Ishikawa (cell line): Measurements from ENCODE around the gene SBK3.

Experiments
- CEBPB ChIP-seq: IDR thresholded peaks from 2 replicates; pipeline ENCODE4 v1.6.1; 2012
- CREB1 ChIP-seq: IDR thresholded peaks from 2 replicates; pipeline ENCODE4 v1.6.1; 2012; ENCODE audit warnings: low read depth
- EGR1 ChIP-seq: IDR thresholded peaks from 2 replicates; pipeline ENCODE4 v1.6.1; 2012
- MAX ChIP-seq: IDR thresholded peaks from 2 replicates; pipeline ENCODE4 v1.6.1; 2012
- RAD21 ChIP-seq: IDR thresholded peaks from 2 replicates; pipeline ENCODE4 v1.6.1; 2012; ENCODE audit warnings: low read depth
- REST ChIP-seq: IDR thresholded peaks from 2 replicates; pipeline ENCODE4 v1.6.1; 2012; ENCODE audit warnings: low read depth, mild to moderate bottlenecking
- TAF1 ChIP-seq: IDR thresholded peaks from 2 replicates; pipeline ENCODE4 v1.6.1; 2012; ENCODE audit warnings: low read depth, mild to moderate bottlenecking

- TF ChIP-seq TAF1: no peak
- no peak for TF ChIP-seq MAX
- no peak for TF ChIP-seq EGR1
- no peak for TF ChIP-seq CREB1
- TF ChIP-seq REST: no peak
- TF ChIP-seq CEBPB: no peak
- no peak for TF ChIP-seq RAD21
Measured at GRCh38 chr19:55540619-55541018, 4.7 kb downstream of the SBK3 start.
